Right renal cortex interstitium (tissue), 3 donors: ENCODE results near the gene STXBP6. TPM values are rescaled to one million over a fixed set of nuclear protein-coding genes. Genes with fewer than 3 reads are reported as not detected.

ENCODE experiments used
- DNase-seq, 3 donors: peaks; one replicate each; pipeline ENCODE4 v3.0.0-alpha.2; 2013; ENCODE audit warnings: low read depth in 3 of 3, low spot score in 2 of 3
- polyA plus RNA-seq, 3 donors: library from polyadenylated mRNA; unstranded; fragments of 120-200 nt; gene quantifications; one replicate each; pipeline ENCODE4 v1.2.1, GENCODE V29; 2013; ENCODE audit not compliant: insufficient read length in 3 of 3

STXBP6 gene
- polyA plus RNA-seq, 3 donors, result 8.8 to 9.4 (median 9.2) TPM

DNA sequence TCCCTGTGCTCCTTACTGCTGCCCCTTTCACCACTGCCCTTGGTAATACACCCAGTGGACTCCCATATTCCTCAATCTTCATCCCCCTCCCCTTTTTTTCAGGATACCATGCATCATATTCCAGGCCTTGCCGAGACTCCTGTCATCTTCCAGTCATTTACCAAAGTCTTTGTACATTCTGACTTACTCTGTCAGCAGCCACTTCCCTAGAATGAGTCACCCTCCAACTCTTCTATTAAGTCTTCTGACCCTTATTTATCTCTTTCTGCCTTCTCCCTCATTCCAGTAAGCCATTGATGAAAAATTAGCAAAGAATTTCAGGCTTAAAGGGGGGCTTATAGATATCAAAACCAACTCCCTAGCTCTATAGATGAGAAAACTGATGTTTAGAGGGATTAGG is 128.0 kb downstream of the STXBP6 start:
- DNase-seq, result no peak

GRCh38 chr14:24920265-24921075 is 129.5 kb downstream of the STXBP6 start:
- DNase-seq, result no peak

DNA sequence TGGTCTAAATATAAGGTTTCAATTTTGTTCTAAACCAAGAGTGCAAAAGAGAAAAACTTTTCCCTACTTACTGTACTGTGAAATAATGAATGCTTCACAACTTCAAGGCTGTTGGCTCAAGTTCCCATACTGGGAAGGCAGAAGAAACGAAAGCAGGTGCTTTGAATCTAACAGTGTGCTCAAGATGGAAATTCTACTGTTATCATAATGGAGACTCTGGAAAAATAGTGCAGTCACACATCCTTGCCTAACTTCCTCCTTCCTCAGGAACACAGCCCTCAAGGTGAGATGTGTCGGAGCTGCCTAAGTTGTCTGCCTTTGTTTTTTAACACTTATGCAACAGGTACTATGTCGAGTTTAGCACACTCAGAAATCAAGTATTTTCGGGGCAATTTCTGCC is 131.1 kb downstream of the STXBP6 start:
- DNase-seq, result no peak

- no peak for DNase-seq
Observed at GRCh38 chr14:24915958-24916595, 133.9 kb downstream of the STXBP6 start.

GRCh38 chr14:24915403-24915921 is 134.5 kb downstream of the STXBP6 start:
- DNase-seq, result no peak

- DNase-seq, result no peak
Observed at GRCh38 chr14:24913746-24914145, 136.2 kb downstream of the STXBP6 start.

DNA sequence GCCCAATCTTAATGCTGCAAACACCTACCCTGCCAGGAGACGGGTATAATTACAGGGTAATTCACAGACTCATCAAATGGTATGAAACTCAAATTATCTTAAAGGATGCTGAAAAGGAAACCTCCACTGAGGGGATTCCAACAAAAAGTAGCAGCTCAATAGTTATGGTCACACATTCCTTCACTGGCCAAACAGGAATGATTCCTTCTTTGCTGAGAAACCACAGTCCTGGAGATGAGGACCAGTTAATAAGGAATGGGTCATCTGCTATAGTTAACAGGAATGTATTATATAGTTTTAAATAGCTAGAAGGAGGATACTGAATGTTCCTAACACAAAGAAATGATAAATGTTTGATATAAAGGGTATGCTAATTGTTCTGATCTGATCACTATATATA is 136.9 kb downstream of the STXBP6 start:
- DNase-seq, result no peak

GRCh38 chr14:24911324-24912109 is 138.4 kb downstream of the STXBP6 start:
- no peak for DNase-seq

DNA sequence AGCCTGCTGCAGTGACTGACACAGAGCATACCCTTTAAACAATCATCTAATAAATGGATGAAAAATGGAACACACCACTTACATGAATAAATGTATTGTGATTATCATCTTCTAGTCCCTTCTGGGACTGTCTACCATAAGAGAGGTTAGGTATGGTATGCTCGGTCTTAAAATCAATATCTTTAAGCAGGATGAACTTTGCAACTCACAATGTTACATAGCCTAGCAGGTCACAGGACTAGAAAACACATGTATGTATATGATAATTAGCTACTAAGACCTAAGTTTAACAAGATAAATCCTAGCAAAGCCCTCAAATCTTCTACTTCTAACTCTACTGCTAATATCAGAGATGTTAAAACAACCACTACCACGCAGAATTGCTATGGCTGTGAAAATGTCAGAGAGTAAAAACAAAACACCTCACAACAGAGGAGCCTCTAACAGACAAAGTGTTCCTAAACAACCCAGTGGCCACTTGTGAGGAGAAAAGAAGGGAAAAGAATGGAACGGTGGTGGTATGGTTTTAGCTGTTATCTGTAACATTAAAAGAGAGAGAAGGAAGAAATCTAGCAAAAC is 139.4 kb downstream of the STXBP6 start:
- no peak for DNase-seq

DNA sequence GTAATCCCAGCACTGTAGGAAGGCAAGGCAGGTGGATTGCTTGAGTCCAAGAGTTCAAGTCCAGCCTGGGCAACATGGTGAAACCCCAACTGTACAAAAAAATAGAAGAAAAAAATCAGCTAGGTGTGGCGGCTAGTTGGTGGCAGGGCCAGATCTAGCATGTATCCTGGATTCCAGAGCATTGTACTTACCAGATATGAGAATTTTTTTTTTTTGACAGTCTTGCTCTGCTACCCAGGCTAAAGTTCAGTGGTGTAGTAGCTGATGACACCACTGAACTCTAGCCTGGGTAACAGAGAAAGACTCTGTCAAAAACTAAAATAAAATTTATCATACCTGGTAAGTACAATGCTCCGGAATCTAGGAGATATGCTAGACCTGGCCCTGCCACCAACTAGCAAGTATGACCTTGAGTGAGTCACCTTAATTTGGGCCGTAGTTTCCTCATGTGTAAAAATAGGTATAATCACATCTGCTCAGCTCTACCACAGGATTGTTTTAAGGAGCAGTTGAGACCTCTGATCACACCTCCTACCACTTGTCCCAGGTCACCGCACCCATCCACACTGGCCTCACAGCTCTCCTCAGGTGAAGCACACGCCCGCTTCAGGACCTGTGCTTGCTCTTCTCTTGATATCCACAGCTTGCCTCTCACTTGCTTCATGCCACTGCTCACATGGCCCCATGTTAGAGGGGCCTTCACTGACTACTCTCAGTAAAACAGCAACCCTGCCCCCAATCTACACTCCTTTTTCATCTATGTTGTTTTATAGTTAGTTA is 140.2 kb downstream of the STXBP6 start:
- DNase-seq, result no peak

DNA sequence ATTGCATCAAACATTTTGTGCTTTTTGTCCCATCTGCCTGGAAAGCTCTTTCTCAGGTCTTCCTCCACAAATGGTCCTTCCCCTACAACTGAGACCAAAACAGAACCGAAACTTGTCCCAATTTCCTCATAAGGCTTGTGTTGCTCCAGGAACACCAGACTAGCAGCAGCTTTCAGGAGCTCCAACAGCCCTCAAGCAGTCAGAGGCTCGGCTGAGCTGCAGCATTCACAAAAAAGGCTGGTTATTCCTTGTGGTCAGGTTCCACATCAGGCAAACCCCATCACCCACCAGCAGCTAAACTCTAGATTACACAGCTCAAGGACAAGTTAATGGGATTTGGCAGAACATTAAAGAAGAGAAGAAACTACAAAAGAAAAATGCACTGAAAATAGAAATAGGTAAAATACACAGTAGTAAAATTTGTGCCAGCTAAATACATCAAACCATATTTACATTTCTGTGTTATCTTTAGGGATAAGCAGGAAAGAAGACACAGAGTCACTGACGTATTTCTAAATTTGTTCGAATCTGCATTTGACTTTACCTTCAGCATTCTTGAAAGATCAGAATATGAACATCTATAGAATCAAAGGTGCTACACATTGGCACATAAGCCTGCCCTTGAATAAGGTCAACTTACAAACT is 141.2 kb downstream of the STXBP6 start:
- DNase-seq, result no peak

- DNase-seq, result no peak
Observed at GRCh38 chr14:24904533-24904932, 145.4 kb downstream of the STXBP6 start.

DNA sequence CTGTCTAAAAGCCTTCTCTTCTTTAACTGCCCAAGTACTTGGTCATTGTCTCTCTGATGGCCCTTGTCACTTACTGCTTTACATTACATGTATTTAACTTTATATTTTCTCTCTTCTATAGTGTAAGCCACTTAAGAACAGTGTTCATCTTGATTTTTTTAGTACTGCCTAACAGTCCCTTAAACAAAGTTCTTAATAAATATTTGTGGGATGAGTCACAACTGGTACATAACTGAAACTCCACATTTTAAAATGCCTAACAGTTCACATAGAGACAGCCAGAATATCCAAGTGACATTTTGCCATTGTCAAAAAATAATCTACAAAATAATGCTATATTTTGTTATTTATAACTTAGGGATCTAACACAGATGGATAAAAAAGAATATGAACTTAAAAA is 146.6 kb downstream of the STXBP6 start:
- DNase-seq, result no peak

DNA sequence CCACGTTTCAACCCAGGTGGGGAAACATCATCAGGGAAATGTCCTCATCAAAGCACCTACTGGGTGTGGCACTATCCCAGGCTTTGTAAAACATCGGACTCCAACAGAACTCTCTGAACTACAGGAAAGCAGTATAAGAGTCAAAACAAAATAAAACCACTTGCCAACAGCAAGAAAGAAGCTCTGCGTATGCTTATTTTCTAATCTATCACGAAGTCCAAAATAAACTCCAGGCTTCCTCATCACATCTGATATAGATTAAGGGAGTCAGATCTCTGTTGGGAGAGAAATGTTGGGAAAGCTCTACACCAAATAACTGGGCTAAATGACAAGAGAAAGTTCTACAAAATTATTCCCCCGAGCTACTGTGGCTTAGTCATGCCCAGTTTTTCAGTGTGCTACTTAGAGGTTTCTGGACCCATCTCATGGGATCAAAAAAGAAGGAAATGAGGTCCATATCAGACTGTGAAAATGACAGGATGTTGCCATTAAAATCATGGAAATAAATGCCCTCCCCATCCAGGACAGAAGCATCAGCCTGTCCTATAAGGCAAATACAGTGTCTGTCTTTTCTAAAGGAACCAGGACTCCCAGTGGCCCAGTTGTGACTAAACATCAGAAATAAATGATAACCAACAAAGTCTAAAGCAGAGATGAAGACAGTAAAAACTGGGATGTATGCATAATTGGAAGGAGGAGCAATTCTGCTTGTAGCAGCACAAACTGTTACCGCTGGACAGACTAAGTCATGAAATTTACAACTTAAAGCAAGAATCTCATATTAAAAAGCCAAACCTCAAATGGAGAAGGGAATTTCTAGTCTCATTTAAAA is 149.5 kb downstream of the STXBP6 start:
- DNase-seq, result no peak

GRCh38 chr14:24897793-24898192 is 152.2 kb downstream of the STXBP6 start:
- no peak for DNase-seq

DNA sequence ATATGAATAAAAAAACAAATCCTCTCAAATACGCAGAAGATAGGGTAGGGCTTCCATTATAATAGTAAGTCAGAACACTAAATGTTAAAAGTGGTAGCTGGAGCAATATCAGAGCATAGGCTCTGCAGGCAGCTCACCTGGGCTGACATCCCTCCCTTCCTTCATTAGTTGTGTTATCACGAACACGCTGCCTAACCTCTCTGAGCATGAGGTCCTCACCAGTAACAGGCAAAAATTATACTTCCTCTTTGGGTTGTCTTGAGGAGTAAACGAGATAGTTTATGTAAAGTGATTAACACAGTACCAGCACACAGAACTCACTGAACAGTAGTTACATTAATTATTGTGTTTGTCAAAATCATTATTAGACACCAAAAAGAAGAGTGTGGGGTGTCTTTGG is 154.3 kb downstream of the STXBP6 start:
- no peak for DNase-seq

DNA sequence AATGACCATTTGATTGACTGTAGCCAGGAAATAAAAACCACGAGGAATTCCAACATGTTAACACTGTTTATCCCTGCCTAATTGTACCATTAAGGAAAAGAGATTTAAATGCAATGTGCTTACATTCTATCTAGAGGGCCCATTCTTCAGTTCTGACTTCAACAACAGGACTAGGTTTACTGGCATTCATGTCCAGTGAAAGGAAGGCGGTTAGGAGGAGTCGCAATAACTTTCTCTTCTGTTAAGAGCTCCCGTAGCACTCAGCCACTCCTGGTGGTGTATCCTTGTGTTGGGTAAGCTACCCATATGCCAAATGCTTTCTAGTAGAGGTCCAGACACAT is 154.7 kb downstream of the STXBP6 start:
- DNase-seq, result no peak

GRCh38 chr14:24894583-24895242 is 155.2 kb downstream of the STXBP6 start:
- no peak for DNase-seq
